HEK293 (cell line): ENCODE data around the gene IGSF9.
A peak's percentile ranks its signal among the peaks of the same experiment; 100 is the strongest.

Experiments
- CTCF ChIA-PET: fragments of 350-600 bp; formaldehyde crosslinking; extraction: SDS; loops from one replicate; lab custom pipeline; 2021; ENCODE audit warnings: antibody characterized with exemption; lab: Yijun Ruan, JAX
- POLR2A ChIA-PET: fragments of 300-600 bp; formaldehyde crosslinking; extraction: SDS; loops from one replicate; lab custom pipeline; 2020; ENCODE audit warnings: antibody characterized with exemption, inconsistent platforms; lab: Yijun Ruan, JAX
- H3K27ac ChIP-seq: fragments of 200-500 bp; sonication (Bioruptor generic); 2 replicates; pipeline ENCODE4 v1.5.1; 2014; ENCODE audit warnings: low read depth, low read length, control low read depth, inconsistent platforms; ENCODE audit errors: extremely low read depth
- H3K36me3 ChIP-seq, 2 experiments: fragments of 200-500 bp in 1 of 2; sonication (Bioruptor generic) in 1 of 2; 1 replicate in 1 of 2; 2 replicates in 1 of 2; pipeline ENCODE4 v1.5.1; 2014 to 2017; ENCODE audit warnings: inconsistent platforms in 2 of 2, low read length in 2 of 2; ENCODE audit not compliant: control insufficient read depth in 2 of 2, insufficient read depth in 1 of 2
- H3K4me1 ChIP-seq: fragments of 200-500 bp; sonication (Bioruptor generic); 2 replicates; pipeline ENCODE4 v1.5.1; 2014; ENCODE audit warnings: mild to moderate bottlenecking, low read length, inconsistent platforms; ENCODE audit not compliant: control insufficient read depth, insufficient read depth
- H3K4me3 ChIP-seq: 2 replicates; pipeline ENCODE4 v1.5.1; 2011; ENCODE audit warnings: low read depth, mild to moderate bottlenecking, control low read depth, low read length, moderate library complexity
- H3K9me3 ChIP-seq: fragments of 200-500 bp; sonication (Bioruptor generic); 2 replicates; pipeline ENCODE4 v1.5.1; 2014; ENCODE audit warnings: low read depth, low read length, inconsistent platforms; ENCODE audit not compliant: control insufficient read depth, insufficient read depth
- FEZF1 ChIP-seq: fragments of 450-650 bp; formaldehyde crosslinking; IDR thresholded peaks from 2 replicates; pipeline ENCODE4 v1.5.1; 2016; ENCODE audit warnings: missing biosample characterization, missing genetic modification characterization
- GLIS2 ChIP-seq: fragments of 450-650 bp; formaldehyde crosslinking; IDR thresholded peaks from 2 replicates; pipeline ENCODE4 v1.5.1; 2016; ENCODE audit warnings: missing biosample characterization, missing genetic modification characterization
- MEIS1 ChIP-seq: sonication (generic); formaldehyde crosslinking; IDR thresholded peaks from 2 replicates; pipeline ENCODE4 v1.8.1; 2022; ENCODE audit warnings: missing genetic modification reagents, mild to moderate bottlenecking, borderline replicate concordance
- PRDM10 ChIP-seq: fragments of 450-650 bp; formaldehyde crosslinking; IDR thresholded peaks from 2 replicates; pipeline ENCODE4 v1.5.1; 2016; ENCODE audit warnings: missing biosample characterization, missing genetic modification characterization
- SP7 ChIP-seq: fragments of 450-650 bp; formaldehyde crosslinking; IDR thresholded peaks from 2 replicates; pipeline ENCODE4 v1.5.1; 2016; ENCODE audit warnings: missing biosample characterization, missing genetic modification characterization
- ZFHX2 ChIP-seq: fragments of 450-650 bp; formaldehyde crosslinking; conservative IDR thresholded peaks from 2 replicates; pipeline ENCODE4 v1.5.1; 2016; ENCODE audit warnings: missing biosample characterization, missing genetic modification characterization
- ZNF157 ChIP-seq: fragments of 450-650 bp; formaldehyde crosslinking; IDR thresholded peaks from 2 replicates; pipeline ENCODE4 v1.5.1; 2016; ENCODE audit warnings: missing biosample characterization, missing genetic modification characterization
- ZNF174 ChIP-seq: fragments of 450-650 bp; formaldehyde crosslinking; IDR thresholded peaks from 2 replicates; pipeline ENCODE4 v1.5.0; 2017; ENCODE audit warnings: missing biosample characterization, mild to moderate bottlenecking, missing genetic modification characterization
- ZNF274 ChIP-seq, 2 experiments: fragments of 200-500 bp in 1 of 2; fragments of 450-650 bp in 1 of 2; sonication (Bioruptor generic) in 1 of 2; formaldehyde crosslinking in 1 of 2; IDR thresholded peaks; 2 replicates each; pipeline versions ENCODE4 v1.5.1 to v1.6.1; 2014 to 2016; ENCODE audit warnings: borderline replicate concordance in 1 of 2, inconsistent platforms in 1 of 2, low read length in 1 of 2, missing biosample characterization in 1 of 2, missing genetic modification characterization in 1 of 2
- ZNF398 ChIP-seq: fragments of 450-650 bp; formaldehyde crosslinking; IDR thresholded peaks from 2 replicates; pipeline ENCODE4 v1.5.1; 2017; ENCODE audit warnings: missing biosample characterization, missing genetic modification characterization
- ZNF664 ChIP-seq: fragments of 450-650 bp; formaldehyde crosslinking; IDR thresholded peaks from 2 replicates; pipeline ENCODE4 v1.5.1; 2016; ENCODE audit warnings: missing biosample characterization, missing genetic modification characterization
- TF ChIP-seq, protein P1 (sequence below): fragments of 450-650 bp; formaldehyde crosslinking; IDR thresholded peaks from 2 replicates; pipeline ENCODE4 v1.5.1; 2017; ENCODE audit warnings: missing biosample characterization, missing genetic modification characterization
- TF ChIP-seq, protein P2 (sequence below): fragments of 450-650 bp; formaldehyde crosslinking; conservative IDR thresholded peaks from 2 replicates; pipeline ENCODE4 v1.5.1; 2016; ENCODE audit warnings: low read depth, missing biosample characterization, missing genetic modification characterization
- TF ChIP-seq, protein P3 (sequence below): fragments of 450-650 bp; formaldehyde crosslinking; IDR thresholded peaks from 2 replicates; pipeline ENCODE4 v1.5.1; 2016; ENCODE audit warnings: missing biosample characterization, missing genetic modification characterization

The IGSF9 gene

DNA sequence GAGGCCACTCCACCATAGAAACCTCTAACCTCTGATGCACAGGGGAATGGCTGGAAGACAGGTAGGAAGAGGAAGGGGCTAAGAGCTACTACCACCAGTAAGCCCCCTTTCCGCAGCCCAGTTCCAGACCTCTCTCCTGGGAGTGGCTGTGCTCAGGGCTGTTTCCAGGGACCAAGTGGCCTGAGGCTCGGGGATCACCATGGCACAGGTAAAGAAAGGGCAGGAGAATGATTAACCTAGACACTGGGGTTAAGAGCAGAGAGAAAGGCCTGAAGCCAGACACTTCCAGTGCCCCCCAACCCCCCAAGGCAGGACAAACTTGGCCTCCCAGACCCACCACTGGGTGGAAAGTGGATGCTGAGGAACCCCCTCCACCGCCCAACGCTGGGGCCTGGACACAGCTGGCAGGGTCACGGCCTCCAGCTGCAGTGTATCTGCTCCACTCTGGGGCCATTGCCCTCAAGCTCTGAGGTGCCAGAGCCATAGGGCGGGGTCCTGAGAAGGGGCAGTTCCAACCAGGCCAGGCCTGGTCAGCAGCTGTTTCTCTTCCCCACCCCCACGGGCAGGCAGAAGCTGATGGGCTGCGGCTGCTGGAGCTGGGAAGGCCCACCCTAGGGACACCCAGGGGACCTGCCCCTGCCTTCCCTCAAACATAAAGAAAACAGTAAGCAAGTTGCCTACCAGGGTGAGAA lies 22.8 kb downstream of the IGSF9 start:
- TF ChIP-seq ZNF157 (tag by site-specific recombination) (no peak), SP7 (no peak), ZNF274 (IDR thresholded peaks at IDR 0.05; ENCODE audit: low read length) (no peak), ZNF274 (tag by site-specific recombination; IDR thresholded peaks at IDR 0.05; ENCODE audit: borderline replicate concordance) (no peak)
- TF ChIP-seq, protein P1, sequence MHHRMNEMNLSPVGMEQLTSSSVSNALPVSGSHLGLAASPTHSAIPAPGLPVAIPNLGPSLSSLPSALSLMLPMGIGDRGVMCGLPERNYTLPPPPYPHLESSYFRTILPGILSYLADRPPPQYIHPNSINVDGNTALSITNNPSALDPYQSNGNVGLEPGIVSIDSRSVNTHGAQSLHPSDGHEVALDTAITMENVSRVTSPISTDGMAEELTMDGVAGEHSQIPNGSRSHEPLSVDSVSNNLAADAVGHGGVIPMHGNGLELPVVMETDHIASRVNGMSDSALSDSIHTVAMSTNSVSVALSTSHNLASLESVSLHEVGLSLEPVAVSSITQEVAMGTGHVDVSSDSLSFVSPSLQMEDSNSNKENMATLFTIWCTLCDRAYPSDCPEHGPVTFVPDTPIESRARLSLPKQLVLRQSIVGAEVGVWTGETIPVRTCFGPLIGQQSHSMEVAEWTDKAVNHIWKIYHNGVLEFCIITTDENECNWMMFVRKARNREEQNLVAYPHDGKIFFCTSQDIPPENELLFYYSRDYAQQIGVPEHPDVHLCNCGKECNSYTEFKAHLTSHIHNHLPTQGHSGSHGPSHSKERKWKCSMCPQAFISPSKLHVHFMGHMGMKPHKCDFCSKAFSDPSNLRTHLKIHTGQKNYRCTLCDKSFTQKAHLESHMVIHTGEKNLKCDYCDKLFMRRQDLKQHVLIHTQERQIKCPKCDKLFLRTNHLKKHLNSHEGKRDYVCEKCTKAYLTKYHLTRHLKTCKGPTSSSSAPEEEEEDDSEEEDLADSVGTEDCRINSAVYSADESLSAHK (tag by site-specific recombination), result no peak
- TF ChIP-seq, protein P2, sequence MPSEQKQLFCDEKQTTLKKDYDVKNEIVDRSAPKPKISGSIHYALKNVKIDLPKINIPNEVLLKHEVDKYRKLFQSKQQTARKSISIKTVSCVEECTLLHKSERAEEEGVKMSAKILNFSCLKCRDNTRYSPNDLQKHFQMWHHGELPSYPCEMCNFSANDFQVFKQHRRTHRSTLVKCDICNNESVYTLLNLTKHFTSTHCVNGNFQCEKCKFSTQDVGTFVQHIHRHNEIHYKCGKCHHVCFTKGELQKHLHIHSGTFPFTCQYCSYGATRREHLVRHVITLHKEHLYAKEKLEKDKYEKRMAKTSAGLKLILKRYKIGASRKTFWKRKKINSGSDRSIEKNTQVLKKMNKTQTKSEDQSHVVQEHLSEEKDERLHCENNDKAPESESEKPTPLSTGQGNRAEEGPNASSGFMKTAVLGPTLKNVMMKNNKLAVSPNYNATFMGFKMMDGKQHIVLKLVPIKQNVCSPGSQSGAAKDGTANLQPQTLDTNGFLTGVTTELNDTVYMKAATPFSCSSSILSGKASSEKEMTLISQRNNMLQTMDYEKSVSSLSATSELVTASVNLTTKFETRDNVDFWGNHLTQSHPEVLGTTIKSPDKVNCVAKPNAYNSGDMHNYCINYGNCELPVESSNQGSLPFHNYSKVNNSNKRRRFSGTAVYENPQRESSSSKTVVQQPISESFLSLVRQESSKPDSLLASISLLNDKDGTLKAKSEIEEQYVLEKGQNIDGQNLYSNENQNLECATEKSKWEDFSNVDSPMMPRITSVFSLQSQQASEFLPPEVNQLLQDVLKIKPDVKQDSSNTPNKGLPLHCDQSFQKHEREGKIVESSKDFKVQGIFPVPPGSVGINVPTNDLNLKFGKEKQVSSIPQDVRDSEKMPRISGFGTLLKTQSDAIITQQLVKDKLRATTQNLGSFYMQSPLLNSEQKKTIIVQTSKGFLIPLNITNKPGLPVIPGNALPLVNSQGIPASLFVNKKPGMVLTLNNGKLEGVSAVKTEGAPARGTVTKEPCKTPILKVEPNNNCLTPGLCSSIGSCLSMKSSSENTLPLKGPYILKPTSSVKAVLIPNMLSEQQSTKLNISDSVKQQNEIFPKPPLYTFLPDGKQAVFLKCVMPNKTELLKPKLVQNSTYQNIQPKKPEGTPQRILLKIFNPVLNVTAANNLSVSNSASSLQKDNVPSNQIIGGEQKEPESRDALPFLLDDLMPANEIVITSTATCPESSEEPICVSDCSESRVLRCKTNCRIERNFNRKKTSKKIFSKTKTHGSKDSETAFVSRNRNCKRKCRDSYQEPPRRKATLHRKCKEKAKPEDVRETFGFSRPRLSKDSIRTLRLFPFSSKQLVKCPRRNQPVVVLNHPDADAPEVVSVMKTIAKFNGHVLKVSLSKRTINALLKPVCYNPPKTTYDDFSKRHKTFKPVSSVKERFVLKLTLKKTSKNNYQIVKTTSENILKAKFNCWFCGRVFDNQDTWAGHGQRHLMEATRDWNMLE (tag by site-specific recombination), result no peak
- Histone ChIP-seq H3K36me3 (peaks cover 1 to 52% of the 10 kb centered on the region in 2 experiments; a peak in 2 of 3 replicates), H3K4me1 (peaks cover 13% of the 10 kb centered on the region), H3K27ac (peak overlapping the region; percentile 95), H3K9me3 (no peaks in the 10 kb centered on the region), H3K4me3 (peak overlapping the region; percentile 64)
- ChIA-PET CTCF (interaction anchor here (0.7 to 19.3 kb wide), 7 partner anchors 8 to 1718 kb away, joined by 3 to 353 read pairs (median 4); partner anchors contain the start of gene IGSF9), POLR2A (interaction anchor here (0.6 to 4.2 kb wide), 10 partner anchors 18 to 338 kb away, joined by 3 to 25 read pairs (median 3); partner anchors contain the start of genes IGSF9 and PIGM)

GRCh38 chr1:159921700-159922504 lies 23.5 kb downstream of the IGSF9 start:
- ChIA-PET POLR2A (interaction anchor here (1.0 to 4.1 kb wide), 3 partner anchors 29 to 148 kb away, joined by 3 to 14 read pairs (median 3); no protein-coding TSS in a partner anchor), CTCF (interaction anchor here (0.7 to 2.2 kb wide), 5 partner anchors 15 to 1718 kb away, joined by 3 to 14 read pairs (median 4); no protein-coding TSS in a partner anchor)
- no peaks in the 10 kb centered on the region for H3K9me3 ChIP-seq
- peaks cover 6 to 56% of the 10 kb centered on the region in 2 experiments; a peak in 2 of 3 replicates for H3K36me3 ChIP-seq
- peaks cover 13% of the 10 kb centered on the region for H3K4me1 ChIP-seq
- peak overlapping the region; percentile 64 for H3K4me3 ChIP-seq
- no peak overlapping the region; the same call in 1 of the 2 replicates for H3K27ac ChIP-seq
- TF ChIP-seq MEIS1, result no peak
- peak; percentile 71 for TF ChIP-seq ZFHX2
- TF ChIP-seq ZNF398 (tag by site-specific recombination), result peak; percentile 71
- TF ChIP-seq, protein P3, sequence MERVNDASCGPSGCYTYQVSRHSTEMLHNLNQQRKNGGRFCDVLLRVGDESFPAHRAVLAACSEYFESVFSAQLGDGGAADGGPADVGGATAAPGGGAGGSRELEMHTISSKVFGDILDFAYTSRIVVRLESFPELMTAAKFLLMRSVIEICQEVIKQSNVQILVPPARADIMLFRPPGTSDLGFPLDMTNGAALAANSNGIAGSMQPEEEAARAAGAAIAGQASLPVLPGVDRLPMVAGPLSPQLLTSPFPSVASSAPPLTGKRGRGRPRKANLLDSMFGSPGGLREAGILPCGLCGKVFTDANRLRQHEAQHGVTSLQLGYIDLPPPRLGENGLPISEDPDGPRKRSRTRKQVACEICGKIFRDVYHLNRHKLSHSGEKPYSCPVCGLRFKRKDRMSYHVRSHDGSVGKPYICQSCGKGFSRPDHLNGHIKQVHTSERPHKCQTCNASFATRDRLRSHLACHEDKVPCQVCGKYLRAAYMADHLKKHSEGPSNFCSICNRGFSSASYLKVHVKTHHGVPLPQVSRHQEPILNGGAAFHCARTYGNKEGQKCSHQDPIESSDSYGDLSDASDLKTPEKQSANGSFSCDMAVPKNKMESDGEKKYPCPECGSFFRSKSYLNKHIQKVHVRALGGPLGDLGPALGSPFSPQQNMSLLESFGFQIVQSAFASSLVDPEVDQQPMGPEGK (tag by site-specific recombination), result 0 out of 2 replicates have a peak, but pooled peaks have one; percentile 11
- TF ChIP-seq ZNF174 (tag by site-specific recombination), result no peak
- TF ChIP-seq GLIS2 (tag by site-specific recombination), result peak; percentile 33
- no peak for TF ChIP-seq ZNF664 (tag by site-specific recombination)
- TF ChIP-seq PRDM10 (tag by site-specific recombination), result peak; percentile 89
- no peak for TF ChIP-seq FEZF1 (tag by site-specific recombination)
